Colon (tissue), 2 donors: ENCODE measurements around the gene TTC28.
"Not testable (repeated sequence)": the region's sequence is repeated elsewhere in the genome, so short reads cannot be mapped to it uniquely, and the experiment has no call there.

ENCODE experiments used
- FAIRE-seq: peaks from 2 replicates; lab custom pipeline; 2012; peaks lifted over from hg19 to GRCh38; lab: Jason Lieb, UNC
- donor health status: control.
- donor health status: control.

The TTC28 gene

GRCh38 chr22:28183078-28183860 lies 496.4 kb downstream of the TTC28 start:
- FAIRE-seq, result no peak

GRCh38 chr22:28180804-28181731 lies 498.6 kb downstream of the TTC28 start:
- no peak for FAIRE-seq

GRCh38 chr22:28179392-28179791 lies 500.2 kb downstream of the TTC28 start:
- FAIRE-seq, result no peak

GRCh38 chr22:28175730-28176492 lies 503.7 kb downstream of the TTC28 start:
- no peak for FAIRE-seq

- no peak for FAIRE-seq
These were observed 505.1 kb downstream of the TTC28 start for GRCh38 chr22:28174509-28174908.

- FAIRE-seq, result no peak
These were observed 506.6 kb downstream of the TTC28 start for GRCh38 chr22:28172892-28173670.

GRCh38 chr22:28171712-28172111 lies 507.9 kb downstream of the TTC28 start:
- FAIRE-seq, result no peak

GRCh38 chr22:28171115-28171514 lies 508.5 kb downstream of the TTC28 start:
- no peak for FAIRE-seq

GRCh38 chr22:28169314-28169713 lies 510.3 kb downstream of the TTC28 start:
- not testable (repeated sequence) for FAIRE-seq

GRCh38 chr22:28155808-28156207 lies 523.8 kb downstream of the TTC28 start:
- no peak for FAIRE-seq

GRCh38 chr22:28154861-28155260 lies 524.8 kb downstream of the TTC28 start:
- no peak for FAIRE-seq

- no peak for FAIRE-seq
These were observed 528.4 kb downstream of the TTC28 start for GRCh38 chr22:28151151-28151816.

- no peak for FAIRE-seq
These were observed 530.7 kb downstream of the TTC28 start for GRCh38 chr22:28148816-28149465.

- no peak for FAIRE-seq
These were observed 532.2 kb downstream of the TTC28 start for GRCh38 chr22:28147401-28147800.

GRCh38 chr22:28146401-28147314 lies 533.0 kb downstream of the TTC28 start:
- no peak for FAIRE-seq

- no peak for FAIRE-seq
These were observed 535.5 kb downstream of the TTC28 start for GRCh38 chr22:28143961-28144745.

GRCh38 chr22:28143241-28143865 lies 536.3 kb downstream of the TTC28 start:
- FAIRE-seq, result no peak

GRCh38 chr22:28142361-28142961 lies 537.2 kb downstream of the TTC28 start:
- no peak for FAIRE-seq
